Measurements from ENCODE around the gene HECW1. TPM values are rescaled to one million over a fixed set of nuclear protein-coding genes. Genes with fewer than 3 reads are reported as not detected.

HECW1 gene
- total RNA-seq, 1 donor from 2014 or later: 1.6 TPM

- no peaks in the 10 kb centered on the region for H3K36me3 ChIP-seq
- no peaks in the 10 kb centered on the region for H3K9me3 ChIP-seq
- ATAC-seq (no peak), DNase-seq (no peak)
- peaks cover 7% of the 10 kb centered on the region for H3K27me3 ChIP-seq
- no peak overlapping the region for H3K4me3 ChIP-seq
- H3K27ac ChIP-seq: no peak overlapping the region
- intact Hi-C loops (cut with DNase I): no loop called here
- no peaks in the 10 kb centered on the region for H3K4me1 ChIP-seq
- TF ChIP-seq CTCF (IDR thresholded peaks at IDR 0.05): no peak
Measured at GRCh38 chr7:43151076-43151475, 38.6 kb downstream of the HECW1 start.

GRCh38 chr7:43152696-43153095 lies 40.2 kb downstream of the HECW1 start:
- intact Hi-C loops (cut with DNase I): no loop called here
- ATAC-seq: no peak
- DNase-seq: no peak
- Histone ChIP-seq H3K9me3 (no peaks in the 10 kb centered on the region), H3K4me3 (no peak overlapping the region), H3K27me3 (peaks cover 7% of the 10 kb centered on the region), H3K4me1 (no peaks in the 10 kb centered on the region), H3K27ac (no peak overlapping the region), H3K36me3 (no peaks in the 10 kb centered on the region)
- TF ChIP-seq CTCF (IDR thresholded peaks at IDR 0.05): no peak

GRCh38 chr7:43155636-43156035 lies 43.2 kb downstream of the HECW1 start:
- no peak for ATAC-seq
- Histone ChIP-seq H3K4me1 (no peaks in the 10 kb centered on the region), H3K27me3 (peaks cover 7% of the 10 kb centered on the region), H3K9me3 (no peaks in the 10 kb centered on the region), H3K4me3 (no peak overlapping the region), H3K36me3 (no peaks in the 10 kb centered on the region), H3K27ac (no peak overlapping the region)
- intact Hi-C loops (cut with DNase I): no loop called here
- no peak for DNase-seq
- TF ChIP-seq CTCF (IDR thresholded peaks at IDR 0.05): no peak

- H3K4me1 ChIP-seq: no peaks in the 10 kb centered on the region
- H3K27ac ChIP-seq: no peak overlapping the region
- H3K9me3 ChIP-seq: no peaks in the 10 kb centered on the region
- DNase-seq (no peak), ATAC-seq (no peak)
- no peaks in the 10 kb centered on the region for H3K27me3 ChIP-seq
- intact Hi-C loops (cut with DNase I): no loop called here
- no peak for TF ChIP-seq CTCF (IDR thresholded peaks at IDR 0.05)
- H3K4me3 ChIP-seq: no peak overlapping the region
- H3K36me3 ChIP-seq: no peaks in the 10 kb centered on the region
Measured at GRCh38 chr7:43163885-43164284, 51.4 kb downstream of the HECW1 start.

GRCh38 chr7:43164757-43165156 lies 52.3 kb downstream of the HECW1 start:
- intact Hi-C loops (cut with DNase I): no loop called here
- Histone ChIP-seq H3K36me3 (no peaks in the 10 kb centered on the region), H3K27ac (no peak overlapping the region), H3K9me3 (no peaks in the 10 kb centered on the region), H3K4me1 (no peaks in the 10 kb centered on the region), H3K27me3 (no peaks in the 10 kb centered on the region), H3K4me3 (no peak overlapping the region)
- TF ChIP-seq CTCF (IDR thresholded peaks at IDR 0.05): no peak
- ATAC-seq (peak; percentile 87), DNase-seq (no peak)

GRCh38 chr7:43166686-43167085 lies 54.2 kb downstream of the HECW1 start:
- Histone ChIP-seq H3K9me3 (no peaks in the 10 kb centered on the region), H3K4me1 (no peaks in the 10 kb centered on the region), H3K36me3 (no peaks in the 10 kb centered on the region), H3K27me3 (no peaks in the 10 kb centered on the region), H3K4me3 (no peak overlapping the region), H3K27ac (no peak overlapping the region)
- DNase-seq: no peak
- no peak for ATAC-seq
- intact Hi-C loops (cut with DNase I): no loop called here
- no peak for TF ChIP-seq CTCF (IDR thresholded peaks at IDR 0.05)
